DOHH2 (cell line): ENCODE measurements around the gene SIM1.

Experiments used
- CTCF ChIP-seq: fragments of 200-600 bp; sonication (generic); IDR thresholded peaks from one replicate; pipeline ENCODE4 v1.5.1; 2014; ENCODE audit warnings: antibody characterized with exemption, mild to moderate bottlenecking, low read depth, low read length; ENCODE audit not compliant: poor library complexity, severe bottlenecking
- EZH2phosphoT487 ChIP-seq: fragments of 200-600 bp; sonication (generic); IDR thresholded peaks from 2 replicates; pipeline ENCODE4 v1.6.1; 2017; ENCODE audit warnings: borderline replicate concordance, mild to moderate bottlenecking, antibody characterized with exemption, low read length, moderate library complexity, mixed read lengths

DNA sequence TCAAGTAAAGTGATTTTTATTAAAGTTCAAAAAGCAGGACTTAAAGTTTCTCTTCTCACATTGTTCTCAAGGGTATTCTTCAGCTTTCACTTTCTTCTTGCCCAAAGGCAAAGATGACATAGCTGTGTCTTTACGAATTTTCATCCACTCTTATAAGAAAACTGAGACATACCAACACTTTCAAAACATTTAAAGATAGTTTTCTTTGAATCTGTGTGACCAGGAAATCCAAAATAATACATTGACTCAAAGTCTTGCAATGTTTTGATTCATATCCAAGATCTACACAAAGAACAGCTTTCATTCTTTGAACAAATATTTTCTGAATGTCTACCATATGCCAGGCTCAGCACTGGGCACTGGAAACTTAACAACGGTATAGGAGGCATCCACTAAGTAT is 117.9 kb downstream of the SIM1 start:
- TF ChIP-seq CTCF (no peak), EZH2phosphoT487 (no peak)
